RWPE1 (cell line): ENCODE results near the gene ACADL.

Experiments used
- CTCF ChIA-PET: fragments of 350-600 bp; sonication (Branson Sonifier 250); formaldehyde crosslinking; extraction: SDS; loops from one replicate; lab custom pipeline; 2021; lab: Yijun Ruan, JAX
- POLR2A ChIA-PET: fragments of 400-600 bp; formaldehyde crosslinking; extraction: SDS; loops from one replicate; lab custom pipeline; 2020; ENCODE audit warnings: antibody characterized with exemption; ENCODE audit not compliant: low non-redundant PET; lab: Yijun Ruan, JAX
- DNase-seq: peaks from one replicate; pipeline ENCODE4 v3.0.0; 2012; ENCODE audit warnings: low spot score
- H3K27ac ChIP-seq: fragments of 450-650 bp; 2 replicates; pipeline ENCODE4 v1.5.1; 2017
- CTCF ChIP-seq: fragments of 450-650 bp; conservative IDR thresholded peaks from 2 replicates; pipeline ENCODE4 v1.5.1; 2017; ENCODE audit warnings: low read depth, mild to moderate bottlenecking

The ACADL gene

GRCh38 chr2:210230984-210231383, 5.7 kb upstream of the ACADL start:
- no peak overlapping the region for H3K27ac ChIP-seq
- DNase-seq: no peak
- ChIA-PET POLR2A (no interaction called here), CTCF (no interaction called here)
- no peak for TF ChIP-seq CTCF

GRCh38 chr2:210230518-210230917, 5.3 kb upstream of the ACADL start:
- POLR2A ChIA-PET: no interaction called here

GRCh38 chr2:210228586-210228985, 3.3 kb upstream of the ACADL start:
- no peak overlapping the region for H3K27ac ChIP-seq
- TF ChIP-seq CTCF: no peak
- ChIA-PET CTCF (interaction anchor here (0.7 kb wide), 1 partner anchor 21 kb away, joined by 3 read pairs; no protein-coding TSS in a partner anchor), POLR2A (no interaction called here)
- no peak for DNase-seq

More at GRCh38 chr2:210230518-210230917, 5.3 kb upstream of the ACADL start:
- CTCF ChIA-PET: no interaction called here
- no peak for TF ChIP-seq CTCF
- DNase-seq: no peak
- H3K27ac ChIP-seq: no peak overlapping the region

GRCh38 chr2:210227290-210228088, 2.2 kb upstream of the ACADL start:
- ChIA-PET CTCF (interaction anchor here (0.7 kb wide), 1 partner anchor 80 kb away, joined by 3 read pairs; no protein-coding TSS in a partner anchor), POLR2A (no interaction called here)
- TF ChIP-seq CTCF: no peak
- no peak for DNase-seq
- H3K27ac ChIP-seq: no peak overlapping the region

GRCh38 chr2:210226223-210226622, 976 bp upstream of the ACADL start:
- no peak for TF ChIP-seq CTCF
- no peak overlapping the region for H3K27ac ChIP-seq
- POLR2A ChIA-PET: no interaction called here
- no peak for DNase-seq
- CTCF ChIA-PET: no interaction called here

GRCh38 chr2:210224591-210224940, 681 bp downstream of the ACADL start:
- TF ChIP-seq CTCF: no peak
- H3K27ac ChIP-seq: no peak overlapping the region
- no peak for DNase-seq
- ChIA-PET CTCF (no interaction called here), POLR2A (interaction anchor here (0.7 kb wide), 1 partner anchor 147 kb away, joined by 8 read pairs; no protein-coding TSS in a partner anchor)
